Gastrocnemius medialis (tissue), 4 donors: ENCODE data around the gene KCNMB4.

Experiments
- POLR2A ChIP-seq, 2 donors: fragments of 450-650 bp; IDR thresholded peaks; one replicate each; pipeline ENCODE4 v1.6.1; 2017; ENCODE audit warnings: antibody characterized with exemption in 2 of 2, mild to moderate bottlenecking in 2 of 2, moderate library complexity in 2 of 2
- TF ChIP-seq, protein P1 (sequence below), 5 experiments: fragments of 450-650 bp in 3 of 5; fragments of 200-600 bp in 2 of 5; sonication (generic) in 2 of 5; IDR thresholded peaks in 4 of 5; conservative IDR thresholded peaks in 1 of 5; 1 replicate in 4 of 5; 2 replicates in 1 of 5; pipeline ENCODE4 v1.5.1; 2016 to 2019; ENCODE audit warnings: antibody characterized with exemption in 5 of 5, mild to moderate bottlenecking in 3 of 5, moderate library complexity in 3 of 5

DNA sequence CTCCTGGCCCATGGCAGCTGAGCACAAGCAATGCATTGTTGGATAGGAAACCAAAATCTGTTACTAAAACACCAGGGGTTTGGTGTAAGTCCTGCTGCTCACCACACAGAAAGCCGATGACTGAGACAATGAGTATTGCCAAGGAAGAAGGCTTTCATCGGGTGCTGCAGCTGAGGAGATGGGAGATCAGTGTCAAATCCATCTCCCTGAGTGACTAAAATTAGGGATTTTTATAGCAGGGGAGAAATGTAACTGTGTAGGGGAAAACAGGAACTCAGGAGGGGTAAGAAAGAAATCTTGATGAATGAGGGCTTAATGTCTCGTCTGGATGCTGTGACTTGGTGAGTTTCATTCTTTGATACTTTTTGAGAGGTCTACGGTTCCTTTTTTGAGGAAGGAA is 97.9 kb downstream of the KCNMB4 start:
- TF ChIP-seq, protein P1, sequence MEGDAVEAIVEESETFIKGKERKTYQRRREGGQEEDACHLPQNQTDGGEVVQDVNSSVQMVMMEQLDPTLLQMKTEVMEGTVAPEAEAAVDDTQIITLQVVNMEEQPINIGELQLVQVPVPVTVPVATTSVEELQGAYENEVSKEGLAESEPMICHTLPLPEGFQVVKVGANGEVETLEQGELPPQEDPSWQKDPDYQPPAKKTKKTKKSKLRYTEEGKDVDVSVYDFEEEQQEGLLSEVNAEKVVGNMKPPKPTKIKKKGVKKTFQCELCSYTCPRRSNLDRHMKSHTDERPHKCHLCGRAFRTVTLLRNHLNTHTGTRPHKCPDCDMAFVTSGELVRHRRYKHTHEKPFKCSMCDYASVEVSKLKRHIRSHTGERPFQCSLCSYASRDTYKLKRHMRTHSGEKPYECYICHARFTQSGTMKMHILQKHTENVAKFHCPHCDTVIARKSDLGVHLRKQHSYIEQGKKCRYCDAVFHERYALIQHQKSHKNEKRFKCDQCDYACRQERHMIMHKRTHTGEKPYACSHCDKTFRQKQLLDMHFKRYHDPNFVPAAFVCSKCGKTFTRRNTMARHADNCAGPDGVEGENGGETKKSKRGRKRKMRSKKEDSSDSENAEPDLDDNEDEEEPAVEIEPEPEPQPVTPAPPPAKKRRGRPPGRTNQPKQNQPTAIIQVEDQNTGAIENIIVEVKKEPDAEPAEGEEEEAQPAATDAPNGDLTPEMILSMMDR (IDR thresholded peaks at IDR 0.05 in 4 of 5, conservative IDR thresholded peaks at IDR 0.05 in 1 of 5): no peak
- no peak for TF ChIP-seq POLR2A (IDR thresholded peaks at IDR 0.05)
